GM21717 (cell line): ENCODE measurements around the gene VPS39.

ENCODE experiments used
- ATAC-seq: cut with Tn5 transposase; IDR thresholded peaks from one replicate; pipeline ENCODE4 v1.9.1; 2021; ENCODE audit warnings: mild to moderate bottlenecking, moderate library complexity; ENCODE audit not compliant: unreplicated experiment

The VPS39 gene

GRCh38 chr15:42160136-42160535 lies 48.0 kb downstream of the VPS39 start:
- no peak for ATAC-seq

GRCh38 chr15:42159381-42160015 lies 48.6 kb downstream of the VPS39 start:
- no peak for ATAC-seq

- ATAC-seq: no peak
Measured at GRCh38 chr15:42158941-42159340, 49.2 kb downstream of the VPS39 start.

GRCh38 chr15:42157981-42158765 lies 49.9 kb downstream of the VPS39 start:
- ATAC-seq: no peak

GRCh38 chr15:42157381-42157780 lies 50.7 kb downstream of the VPS39 start:
- no peak for ATAC-seq

- no peak for ATAC-seq
Measured at GRCh38 chr15:42156243-42156922, 51.7 kb downstream of the VPS39 start, which contains the start of gene PLA2G4F. PLA2G4F (minus strand) TSS chr15:42156636; CDS start chr15:42156549, 87 bp downstream.

GRCh38 chr15:42155546-42156242 lies 52.4 kb downstream of the VPS39 start:
- no peak for ATAC-seq

- no peak for ATAC-seq
Measured at GRCh38 chr15:42154956-42155355, 53.1 kb downstream of the VPS39 start.

GRCh38 chr15:42154212-42154941 lies 53.7 kb downstream of the VPS39 start:
- no peak for ATAC-seq

- ATAC-seq: no peak
Measured at GRCh38 chr15:42153874-42154211, 54.3 kb downstream of the VPS39 start.

- ATAC-seq: no peak
Measured at GRCh38 chr15:42152921-42153698, 55.0 kb downstream of the VPS39 start.

GRCh38 chr15:42152196-42152920 lies 55.7 kb downstream of the VPS39 start:
- ATAC-seq: no peak

GRCh38 chr15:42151736-42152135 lies 56.4 kb downstream of the VPS39 start:
- no peak for ATAC-seq

- no peak for ATAC-seq
Measured at GRCh38 chr15:42151141-42151561, 57.0 kb downstream of the VPS39 start.

GRCh38 chr15:42150219-42150970 lies 57.7 kb downstream of the VPS39 start:
- ATAC-seq: no peak

GRCh38 chr15:42149493-42150218 lies 58.4 kb downstream of the VPS39 start:
- ATAC-seq: no peak

- no peak for ATAC-seq
Measured at GRCh38 chr15:42148808-42149492, 59.2 kb downstream of the VPS39 start.
